Activated effector memory CD4-positive, alpha-beta T cell treated with Interleukin-2 at 50 U/mL for 16 hours (primary cell): ENCODE data around the gene CDKN1C.
"Not testable (repeated sequence)": the region's sequence is repeated elsewhere in the genome, so short reads cannot be mapped to it uniquely, and the experiment has no call there.

Experiments used
- DNase-seq: peaks from one replicate; pipeline ENCODE4 v3.0.0-alpha.2; 2020

The CDKN1C gene

DNA sequence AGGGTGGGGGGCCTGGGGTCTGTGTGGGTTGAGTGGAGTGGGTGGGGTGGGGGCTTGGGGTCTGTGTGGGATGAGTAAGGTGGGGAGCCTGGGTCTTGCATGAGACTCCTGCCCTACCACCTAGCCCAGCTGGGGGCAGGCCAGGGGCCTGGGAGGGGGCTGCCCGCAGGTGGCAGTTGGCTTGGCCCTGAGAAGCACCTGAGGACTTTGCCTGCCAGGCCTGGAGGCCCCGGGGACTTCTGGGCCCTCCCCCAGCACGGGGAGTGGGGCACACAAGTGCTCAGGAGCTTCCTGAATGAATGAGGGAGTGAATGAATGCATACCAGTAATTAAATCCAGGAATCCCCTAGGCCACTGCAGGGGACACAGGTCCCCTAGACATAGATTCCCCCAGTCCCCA lies 37.1 kb upstream of the CDKN1C start:
- no peak for DNase-seq

DNA sequence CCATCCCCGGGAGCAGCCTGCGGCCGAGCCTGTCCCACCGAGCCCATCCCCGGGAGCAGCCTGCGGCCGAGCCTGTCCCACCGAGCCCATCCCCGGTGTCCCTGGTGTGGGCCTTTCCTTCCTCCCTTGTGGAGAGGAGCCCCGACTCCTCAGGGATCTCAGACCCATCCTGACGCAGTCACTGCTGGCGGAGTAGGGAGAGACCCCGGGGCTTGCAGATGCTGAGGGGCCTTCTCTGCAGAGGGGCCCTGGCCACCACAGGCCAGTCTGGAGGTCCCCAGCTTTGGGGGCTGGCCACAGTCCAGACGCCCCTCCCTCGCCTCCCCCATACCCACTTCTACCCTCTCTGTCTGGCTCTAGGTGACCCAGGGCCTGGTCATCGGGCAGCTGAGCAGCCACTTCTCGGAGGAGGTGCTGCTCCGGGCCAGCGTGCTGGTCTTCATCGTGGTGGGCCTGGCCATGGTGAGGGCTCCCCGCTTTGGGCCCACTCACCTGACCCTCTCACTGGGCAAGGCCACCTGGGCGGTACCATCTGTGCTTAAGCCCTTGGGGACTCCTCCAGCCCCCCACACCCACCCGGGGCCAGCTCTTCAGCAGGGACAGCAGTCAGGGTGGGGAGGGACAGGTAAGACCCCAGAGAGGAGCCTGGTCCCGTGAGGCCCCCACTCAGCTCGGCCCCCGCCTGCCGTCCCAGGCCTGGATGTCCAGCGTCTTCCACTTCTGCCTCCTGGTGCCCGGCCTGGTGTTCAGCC lies 36.3 kb upstream of the CDKN1C start:
- DNase-seq, result no peak

DNA sequence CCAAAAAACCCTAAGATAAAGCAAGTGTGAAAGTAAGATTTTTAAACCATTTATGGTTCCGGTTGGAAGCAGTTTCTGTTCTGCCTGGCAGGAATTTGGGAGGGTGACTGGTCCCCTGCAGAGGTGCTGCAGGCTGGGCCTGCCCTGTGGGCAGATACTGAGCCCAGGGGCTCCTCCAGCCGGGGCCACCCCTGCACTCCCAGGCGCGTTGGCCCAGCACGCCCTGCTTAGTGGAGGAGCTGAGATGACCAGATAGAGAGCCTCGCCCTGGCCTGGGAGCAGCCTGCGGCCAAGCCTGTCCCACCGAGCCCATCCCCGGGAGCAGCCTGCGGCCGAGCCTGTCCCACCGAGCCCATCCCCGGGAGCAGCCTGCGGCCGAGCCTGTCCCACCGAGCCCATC lies 35.7 kb upstream of the CDKN1C start:
- no peak for DNase-seq

DNA sequence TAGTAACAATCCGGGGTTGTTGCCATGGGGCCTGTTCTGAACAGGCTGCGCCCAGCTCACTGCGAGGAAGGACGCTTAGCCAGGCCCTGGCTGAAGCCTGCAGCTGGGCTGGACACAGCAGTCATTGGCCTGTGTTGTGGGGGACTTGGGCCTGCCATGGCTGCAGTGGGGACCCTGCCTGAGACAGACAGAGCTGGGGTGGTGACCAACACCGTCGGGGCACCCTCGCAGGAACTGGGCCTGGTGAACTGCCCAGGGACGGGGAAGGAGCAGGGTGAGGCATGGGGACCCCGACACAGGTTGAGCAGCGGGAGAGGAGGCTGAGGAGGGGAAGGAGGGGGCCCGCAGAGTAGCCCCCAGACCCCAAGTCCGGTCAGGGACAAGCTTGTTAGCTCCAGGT lies 34.8 kb upstream of the CDKN1C start:
- DNase-seq, result no peak

DNA sequence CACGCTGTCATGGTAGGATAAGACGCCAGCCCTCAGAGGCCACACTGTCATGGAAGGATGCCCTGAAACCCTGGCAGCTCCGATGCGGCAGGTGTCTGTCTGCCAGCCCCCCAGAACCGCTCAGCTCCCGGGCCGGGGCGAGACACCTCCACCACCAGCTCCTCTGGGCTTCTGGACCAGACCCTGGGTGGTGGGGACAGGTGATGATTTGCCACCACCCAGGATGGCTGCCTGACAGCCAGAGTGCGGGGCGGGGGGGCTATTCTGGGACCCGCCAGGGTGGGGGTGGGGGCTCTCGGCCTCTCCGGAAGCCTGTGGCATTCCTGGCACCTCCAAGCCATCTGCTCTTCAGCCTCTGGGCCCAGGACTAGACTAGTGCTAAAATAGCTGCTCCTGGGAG lies 34.3 kb upstream of the CDKN1C start:
- DNase-seq, result no peak

DNA sequence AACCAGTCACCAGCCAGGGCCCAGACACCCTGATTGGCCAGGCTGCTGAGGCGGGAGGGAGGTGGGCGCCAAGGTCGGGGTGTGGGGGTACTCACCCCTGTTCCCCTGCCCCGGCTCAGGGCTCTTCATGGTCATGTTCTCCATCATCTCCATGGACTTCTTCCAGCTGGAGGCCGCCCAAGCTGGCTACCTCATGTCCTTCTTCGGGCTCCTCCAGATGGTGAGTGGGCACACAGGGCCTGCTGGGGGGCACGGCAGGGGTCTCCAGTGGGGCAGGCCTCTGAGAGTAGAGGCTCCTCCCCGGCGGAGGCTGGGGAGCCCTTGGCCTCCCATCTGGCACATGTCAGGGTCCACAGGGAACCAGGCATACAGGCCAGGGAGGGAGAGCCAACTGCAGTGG lies 33.6 kb upstream of the CDKN1C start:
- DNase-seq, result no peak

DNA sequence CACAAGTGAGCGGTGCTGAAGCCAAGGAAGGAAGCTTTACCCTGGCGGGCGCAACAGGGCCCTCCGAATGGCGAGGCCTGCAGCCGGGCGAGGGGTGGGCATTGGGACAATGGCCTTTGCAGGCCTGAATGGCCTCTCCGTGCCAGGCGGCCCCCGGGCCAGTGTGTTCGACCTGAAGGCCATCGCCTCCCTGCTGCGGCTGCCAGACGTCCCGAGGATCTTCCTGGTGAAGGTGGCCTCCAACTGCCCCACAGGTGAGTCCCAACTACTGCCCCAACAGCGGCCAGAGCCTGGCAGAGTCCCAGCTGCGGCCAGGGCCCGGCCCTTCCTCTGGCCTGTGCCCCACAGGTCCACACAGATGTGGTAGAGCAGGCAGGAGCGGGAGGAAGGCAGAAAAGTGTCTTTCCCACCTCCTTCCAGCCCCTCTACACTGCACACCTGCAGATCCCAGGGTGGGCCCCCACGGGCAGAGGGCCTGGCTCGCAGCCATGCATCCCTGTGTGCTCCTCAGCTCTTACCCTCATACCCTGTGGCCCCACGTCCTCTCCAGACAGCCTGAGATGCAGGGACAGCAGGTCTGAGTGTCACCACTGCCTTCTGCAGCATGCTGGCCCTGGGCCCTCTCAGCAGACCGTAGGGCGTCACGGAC lies 32.4 kb upstream of the CDKN1C start:
- DNase-seq, result no peak

DNA sequence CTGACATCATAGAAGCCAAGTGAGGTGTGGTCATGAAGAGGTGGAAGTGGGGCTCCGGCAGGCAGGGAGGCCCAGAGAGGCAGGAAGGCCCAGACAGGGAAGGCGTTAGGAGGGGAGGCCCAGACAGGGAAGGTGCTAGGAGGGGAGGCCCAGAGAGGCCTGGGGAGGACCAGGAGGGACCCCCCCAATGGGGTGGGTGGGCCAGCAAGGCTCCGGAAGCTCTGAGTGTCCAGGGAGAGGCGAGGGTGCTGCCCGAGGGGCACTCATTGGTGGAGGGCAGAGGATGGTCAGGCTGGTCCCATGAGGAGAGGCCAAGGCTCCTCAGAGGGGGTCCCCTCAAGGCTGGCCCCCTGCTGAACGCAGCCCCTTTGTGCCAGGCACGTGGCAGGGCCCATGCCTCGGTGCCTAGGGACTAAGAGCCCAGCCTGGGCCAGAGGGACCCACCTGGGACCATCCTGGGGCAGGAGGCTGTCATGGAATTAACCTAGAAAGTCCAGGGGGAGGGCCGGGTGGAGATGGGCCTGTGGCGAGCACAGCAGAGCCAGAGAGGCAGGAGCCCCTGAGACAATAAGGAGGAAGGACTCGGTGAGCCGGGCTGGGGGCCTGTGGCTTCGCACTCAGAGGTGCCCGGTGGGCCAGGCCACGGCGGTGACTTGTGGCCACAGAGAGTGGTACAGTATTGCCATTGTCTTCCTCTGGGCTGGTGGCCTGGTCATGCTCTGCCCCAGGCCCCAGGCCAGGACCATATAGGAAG lies 31.5 kb upstream of the CDKN1C start:
- no peak for DNase-seq

DNA sequence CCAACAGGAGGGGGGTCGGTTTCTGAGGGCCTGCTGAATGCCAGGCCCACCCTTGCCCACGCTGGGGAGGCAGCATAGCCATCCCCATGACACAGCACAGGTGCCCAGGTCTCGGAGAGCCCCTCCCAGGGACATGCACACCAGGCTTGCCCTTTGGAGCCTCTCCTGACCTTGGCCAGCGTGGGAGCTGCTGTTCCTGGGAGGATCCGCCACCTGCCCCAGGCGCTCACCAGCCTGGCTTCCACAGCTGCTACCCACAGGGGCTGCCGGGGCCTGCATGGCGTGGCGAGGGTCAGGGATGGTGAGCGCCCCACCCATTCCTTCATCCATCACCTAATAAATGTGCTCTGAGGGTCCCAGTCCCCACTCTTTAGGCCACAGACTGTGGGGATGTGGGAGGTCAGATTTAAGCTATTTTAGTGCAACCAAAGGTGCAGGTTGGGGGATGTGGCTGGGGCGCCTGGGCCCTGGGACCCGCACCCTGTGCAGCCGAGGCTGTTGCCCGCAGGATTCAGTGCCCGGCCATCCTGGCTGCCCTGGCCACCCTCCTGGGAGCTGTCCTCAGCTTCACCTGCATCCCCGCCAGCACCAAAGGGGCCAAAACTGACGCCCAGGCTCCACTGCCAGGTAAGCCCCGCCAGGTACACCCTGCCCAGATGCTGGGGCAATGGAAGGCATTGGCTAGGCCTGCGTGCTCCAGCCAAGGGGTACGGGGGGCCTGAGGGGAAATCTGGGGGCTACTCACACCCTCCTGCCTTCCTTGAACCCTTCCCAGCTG lies 30.7 kb upstream of the CDKN1C start:
- DNase-seq, result no peak

DNA sequence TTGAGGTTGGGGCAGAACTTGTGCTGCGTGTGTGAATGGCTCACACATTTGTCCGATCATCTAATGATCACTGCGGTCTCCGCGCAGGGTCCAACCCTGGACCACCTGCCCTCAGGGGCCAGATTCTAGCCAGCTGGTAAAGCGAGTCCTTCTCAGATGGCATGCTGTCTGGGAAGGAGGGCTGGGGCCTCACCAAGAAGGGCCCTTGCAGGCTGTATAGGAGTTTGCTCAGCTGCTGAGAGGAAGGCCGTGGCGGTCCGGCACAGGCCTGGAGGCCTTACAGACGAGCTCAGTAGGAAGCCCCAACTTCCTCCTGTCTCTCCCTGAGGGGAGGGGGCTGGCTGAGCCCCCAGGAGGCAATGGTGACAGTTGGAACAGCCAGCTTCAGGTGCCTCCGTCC lies 29.9 kb upstream of the CDKN1C start:
- DNase-seq, result no peak

DNA sequence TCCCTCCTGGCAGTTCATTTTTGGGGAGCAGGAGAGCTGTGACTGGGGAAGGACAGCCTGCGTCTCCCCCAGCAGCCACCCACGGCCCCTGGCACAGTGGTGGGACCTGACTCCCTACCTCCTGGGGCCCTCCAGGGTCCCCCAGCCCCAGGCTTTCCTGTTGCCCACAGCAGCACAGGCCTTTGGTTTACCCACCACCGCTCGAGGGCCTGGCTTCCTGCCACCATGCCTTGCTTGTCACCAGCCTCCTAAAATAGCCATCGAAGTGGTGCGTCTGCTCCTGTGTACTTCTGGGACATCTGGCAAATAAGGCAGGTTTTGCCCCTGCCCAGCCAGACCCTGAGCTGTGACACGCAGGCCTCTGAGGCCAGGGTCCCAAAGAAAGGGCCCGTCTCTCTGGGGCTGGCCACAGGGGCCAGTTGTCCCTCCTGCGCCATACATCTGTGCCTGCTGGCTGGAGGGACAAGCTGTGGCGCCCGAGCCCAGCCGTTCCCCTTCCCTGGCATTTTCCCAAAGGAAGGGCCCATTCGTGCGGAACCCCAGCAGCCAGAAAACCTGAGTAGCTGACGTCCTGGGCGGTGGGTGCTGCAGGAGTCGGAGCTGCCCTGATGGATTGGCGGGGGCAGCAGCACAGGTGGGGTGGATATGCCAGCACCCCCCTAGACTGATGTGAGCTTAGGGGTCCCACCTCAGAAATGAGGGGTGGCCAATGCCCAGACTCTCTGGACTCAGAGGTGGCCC lies 29.1 kb upstream of the CDKN1C start:
- DNase-seq, result no peak

DNA sequence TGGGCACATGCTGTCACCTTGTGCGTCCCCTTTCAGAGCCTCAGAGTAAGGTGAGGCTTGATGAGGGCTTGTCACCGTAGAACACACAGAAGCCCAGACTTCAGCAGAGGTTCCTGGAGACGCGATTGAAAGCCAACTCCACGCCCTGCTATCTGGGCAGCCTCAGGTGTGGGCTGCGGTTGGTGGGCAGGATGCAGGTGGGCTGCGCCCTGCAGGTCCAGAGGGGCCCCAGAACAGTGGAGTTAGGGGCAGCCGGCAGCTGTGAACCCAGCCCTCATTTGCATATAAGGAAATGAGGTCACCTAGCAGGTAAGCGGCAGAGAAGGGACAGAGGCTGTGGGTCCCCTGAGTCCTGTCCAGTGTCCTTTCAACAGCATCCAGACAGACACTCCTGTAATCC lies 28.2 kb upstream of the CDKN1C start:
- no peak for DNase-seq

DNA sequence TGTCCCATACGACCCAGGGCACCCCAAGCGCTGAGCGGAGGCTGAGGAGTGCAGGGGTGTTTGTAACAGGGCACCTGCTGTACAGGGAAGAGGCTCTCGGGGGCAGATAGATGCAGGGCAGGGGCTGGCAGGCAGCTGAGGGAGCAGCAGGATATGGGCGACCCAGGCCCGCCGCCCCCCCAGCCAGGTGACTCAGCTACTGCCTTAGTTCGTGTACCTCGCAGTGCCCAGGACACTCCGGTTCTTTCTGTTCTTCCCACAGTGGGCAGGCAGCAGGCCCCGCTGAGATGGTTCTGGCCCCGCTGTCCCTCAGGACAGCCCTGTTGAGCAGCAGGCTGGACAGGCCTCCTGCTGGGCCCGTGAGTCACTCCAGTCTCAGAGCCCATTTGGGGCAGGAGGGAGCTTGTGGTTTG lies 27.4 kb upstream of the CDKN1C start:
- no peak for DNase-seq

DNA sequence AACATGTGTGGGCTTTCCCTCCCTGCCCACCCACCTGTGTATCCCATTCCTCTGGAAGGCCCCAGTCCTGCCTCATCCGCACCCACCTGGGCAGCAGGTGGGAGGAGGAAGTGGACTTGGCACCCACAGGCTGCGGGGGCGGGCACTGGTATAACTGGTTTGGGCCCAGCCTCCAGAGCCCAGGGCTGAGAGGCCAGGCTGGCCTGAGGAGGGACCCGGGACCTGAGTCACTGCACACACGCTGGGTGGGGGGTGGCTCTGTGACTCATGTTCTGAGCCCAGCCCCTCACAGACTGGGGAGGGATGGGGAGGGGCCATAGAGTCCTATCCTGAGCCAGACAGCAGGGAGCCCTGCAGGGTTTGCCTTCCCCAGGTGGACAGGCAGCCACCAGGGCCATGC lies 26.9 kb upstream of the CDKN1C start:
- DNase-seq, result no peak

DNA sequence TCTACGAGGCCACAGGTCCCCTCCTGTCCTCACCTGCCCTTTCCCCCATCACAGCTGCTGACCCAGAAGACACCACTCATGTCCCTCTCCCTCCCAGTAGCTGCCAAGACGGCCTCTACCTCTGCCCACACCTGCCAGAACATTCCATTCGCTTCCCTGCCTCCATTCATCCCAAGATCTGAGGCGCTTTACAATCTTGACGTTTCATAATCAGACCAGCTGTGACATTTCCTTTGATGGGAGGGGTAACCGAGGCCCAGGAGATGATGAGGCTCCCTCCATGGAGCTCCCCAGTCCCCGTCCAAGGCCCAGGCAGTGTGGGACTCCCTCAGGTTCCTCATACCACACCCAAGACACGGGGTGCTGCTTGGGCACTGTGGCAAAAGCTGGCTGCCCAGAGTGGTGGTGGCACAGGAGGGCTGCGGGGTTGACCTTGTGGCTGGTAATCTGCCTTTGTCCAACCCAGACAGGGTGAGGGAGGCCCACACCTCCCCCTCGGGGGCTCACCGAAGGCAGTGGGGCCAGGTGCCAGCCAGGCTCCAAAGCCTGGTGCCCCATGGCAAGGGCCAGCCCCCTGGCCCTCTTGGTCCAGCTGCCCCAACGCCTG lies 26.3 kb upstream of the CDKN1C start:
- no peak for DNase-seq

DNA sequence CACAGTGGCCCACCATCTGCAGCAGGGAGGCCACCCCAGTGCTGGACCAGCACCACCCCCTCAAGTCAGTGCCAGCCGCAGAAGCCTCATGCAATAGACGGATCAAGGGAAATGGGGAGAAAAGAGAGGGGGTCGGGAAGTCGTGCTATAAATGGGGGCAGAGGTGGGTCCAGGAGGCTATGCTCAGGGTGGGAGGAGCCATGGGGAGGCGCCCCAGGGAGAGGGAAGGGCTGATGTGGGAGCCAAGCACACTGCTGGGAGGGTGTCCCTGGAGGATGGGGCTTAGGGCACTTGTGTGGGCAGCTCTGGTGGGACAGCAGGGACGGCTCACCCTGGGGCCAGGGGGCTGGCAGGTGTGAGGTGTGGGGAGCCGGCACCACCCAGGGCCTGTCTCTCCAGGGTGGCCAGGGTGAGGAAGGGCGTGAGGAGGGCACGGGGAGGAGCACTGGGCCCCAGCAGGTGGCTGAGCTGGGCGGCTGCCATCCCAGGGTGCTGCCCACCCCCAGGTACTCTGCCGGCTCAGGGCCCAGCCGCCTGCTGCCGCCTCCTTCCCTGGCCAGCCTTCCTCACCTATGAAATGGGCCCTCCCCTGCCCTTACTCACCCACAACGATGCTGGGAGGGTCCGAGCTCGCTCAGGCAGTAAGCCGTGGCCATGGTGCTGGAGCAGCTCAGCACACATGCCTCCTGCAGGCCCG lies 25.7 kb upstream of the CDKN1C start:
- no peak for DNase-seq

DNA sequence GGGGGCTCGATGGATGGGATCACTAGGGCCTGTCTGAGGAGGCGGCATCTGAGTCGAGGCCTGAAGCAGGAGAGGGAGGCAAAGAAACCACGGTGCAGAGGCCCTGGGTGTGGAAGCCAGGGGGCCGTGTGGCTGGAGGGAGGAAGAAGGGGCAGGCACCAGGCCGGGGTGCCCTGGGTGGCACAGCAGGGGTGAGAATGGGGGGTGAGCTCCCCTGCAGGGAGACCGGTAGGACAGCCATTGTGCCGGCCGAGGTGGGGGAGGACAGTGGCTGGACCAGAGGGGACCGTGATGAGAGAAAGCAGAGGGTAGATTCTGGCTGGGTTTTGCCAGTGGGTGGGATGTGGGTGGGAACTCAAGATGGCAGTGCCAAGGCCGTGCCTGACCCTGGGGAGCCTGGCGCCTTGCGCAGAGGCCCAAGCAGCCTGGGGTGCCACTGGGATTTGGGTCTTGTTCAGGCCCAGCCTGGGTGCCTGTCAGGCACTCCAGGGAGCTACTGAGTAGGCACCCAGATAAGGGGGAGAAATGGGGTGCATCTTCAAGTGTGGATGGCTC lies 24.9 kb upstream of the CDKN1C start:
- DNase-seq, result no peak

DNA sequence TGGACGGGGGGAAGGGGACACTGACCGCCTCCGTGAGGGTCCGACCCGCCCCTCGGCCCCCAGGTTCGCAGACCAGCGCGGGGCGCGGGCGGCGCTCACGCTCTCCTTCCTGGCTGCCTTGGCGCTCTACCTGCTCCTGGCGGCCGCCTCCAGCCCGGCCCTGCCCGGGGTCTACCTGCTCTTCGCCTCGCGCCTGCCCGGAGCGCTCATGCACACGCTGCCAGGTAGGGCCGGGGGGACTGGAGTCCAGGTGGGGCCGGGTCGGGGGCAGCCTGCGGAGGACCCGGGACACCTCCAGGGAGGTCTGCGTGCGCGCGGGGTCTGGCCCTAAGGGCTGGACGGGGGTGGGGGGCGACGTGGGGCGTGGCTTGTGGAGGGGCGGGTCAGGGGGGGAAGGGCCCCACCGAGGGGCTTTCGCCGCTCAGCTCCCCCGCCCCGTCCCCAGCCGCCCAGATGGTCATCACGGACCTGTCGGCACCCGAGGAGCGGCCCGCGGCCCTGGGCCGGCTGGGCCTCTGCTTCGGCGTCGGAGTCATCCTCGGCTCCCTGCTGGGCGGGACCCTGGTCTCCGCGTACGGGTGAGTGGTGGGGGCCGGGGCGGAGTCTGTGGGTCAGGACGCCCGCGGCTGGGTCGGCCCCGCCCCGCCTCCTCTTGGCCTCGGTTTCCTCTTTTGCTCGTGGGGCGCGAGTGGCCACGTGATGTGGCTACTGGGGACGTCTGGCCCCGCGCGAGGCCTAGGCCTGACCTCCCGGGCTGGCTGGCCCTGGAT lies 23.7 kb upstream of the CDKN1C start:
- DNase-seq, result no peak

DNA sequence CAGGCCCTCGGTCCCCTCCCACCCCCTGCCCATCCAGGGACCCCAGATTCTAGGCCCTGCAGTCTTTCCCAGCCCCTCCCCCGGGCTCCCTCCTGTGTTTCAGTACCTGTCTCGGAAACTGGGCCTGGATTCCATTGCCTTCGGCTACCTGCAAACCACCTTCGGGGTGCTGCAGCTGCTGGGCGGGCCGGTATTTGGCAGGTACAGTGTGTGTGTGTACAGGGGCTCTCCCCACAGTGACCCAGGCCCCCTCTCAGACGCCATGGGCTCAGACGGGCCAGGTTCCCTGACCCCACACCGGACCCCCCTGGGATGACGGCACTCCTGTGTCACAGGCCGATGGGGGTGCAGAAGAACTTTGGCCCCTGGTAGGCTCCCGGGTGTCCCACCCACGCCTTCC lies 22.6 kb upstream of the CDKN1C start:
- no peak for DNase-seq

DNA sequence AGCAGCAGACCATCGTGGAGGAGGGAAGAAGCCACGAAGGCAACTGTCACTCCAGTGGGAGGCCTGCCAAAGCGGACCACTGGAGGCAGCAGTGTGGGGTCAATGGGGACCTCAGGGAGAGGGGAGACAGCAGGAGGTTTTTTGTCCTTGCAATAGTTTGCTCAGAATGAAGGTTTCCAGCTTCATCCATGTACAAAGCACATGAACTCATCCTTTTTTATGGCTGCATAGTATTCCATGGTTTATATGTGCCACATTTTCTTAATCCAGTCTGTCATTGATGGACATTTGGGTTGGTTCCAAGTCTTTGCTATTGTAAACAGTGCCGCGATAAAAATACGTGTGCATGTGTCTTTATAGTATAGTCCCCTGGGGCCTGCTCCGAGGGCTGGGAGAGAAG lies 19.7 kb upstream of the CDKN1C start:
- not testable (repeated sequence) for DNase-seq
